GM19324 (cell line): ENCODE measurements around the gene BABAM2.

Experiments used
- ATAC-seq: cut with Tn5 transposase; IDR thresholded peaks from one replicate; pipeline ENCODE4 v1.9.1; 2021; ENCODE audit warnings: mild to moderate bottlenecking, moderate library complexity; ENCODE audit not compliant: unreplicated experiment, low FRiP score

BABAM2 gene

GRCh38 chr2:27906074-27906473 lies 15.5 kb downstream of the BABAM2 start:
- no peak for ATAC-seq

DNA sequence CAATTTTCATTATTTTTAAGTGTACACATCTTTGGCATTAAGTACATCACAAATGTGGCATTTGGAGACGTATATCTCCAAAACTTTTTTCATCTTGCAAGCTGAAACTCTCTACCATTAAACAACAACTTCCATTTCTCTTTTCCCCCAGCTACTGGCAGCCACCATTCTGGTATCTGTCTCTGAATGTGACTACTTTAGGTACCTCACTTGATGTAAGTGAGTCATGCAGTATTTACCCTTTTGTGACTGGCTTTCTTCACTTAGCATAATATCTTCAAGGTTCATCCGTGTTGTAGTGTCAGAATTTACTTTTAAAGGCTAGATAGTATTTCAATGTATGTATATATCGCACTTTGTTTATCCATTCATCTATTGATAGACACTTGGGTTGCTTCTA lies 17.0 kb downstream of the BABAM2 start:
- ATAC-seq = no peak

DNA sequence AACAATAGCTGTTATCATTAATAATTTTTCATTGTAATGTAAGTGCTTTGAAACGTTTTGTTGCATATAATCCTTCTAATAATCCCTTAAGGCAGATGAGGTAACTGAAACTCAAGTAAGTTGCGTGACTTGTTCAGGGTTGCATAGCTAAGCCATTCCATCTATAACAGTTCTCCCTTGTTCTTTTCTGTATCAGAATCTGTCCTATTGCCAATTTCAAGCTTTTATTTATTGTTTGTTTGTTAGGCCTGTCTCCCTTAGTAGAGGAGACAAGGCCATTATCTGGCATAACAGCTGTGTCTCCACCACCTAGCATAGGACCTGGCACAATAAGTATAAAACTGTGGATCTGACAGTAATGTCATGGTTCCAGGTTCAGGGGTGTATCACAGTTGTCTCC lies 19.4 kb downstream of the BABAM2 start:
- no peak for ATAC-seq

- no peak for ATAC-seq
These were observed 21.1 kb downstream of the BABAM2 start for GRCh38 chr2:27911458-27912210.

- no peak for ATAC-seq
These were observed 22.0 kb downstream of the BABAM2 start for GRCh38 chr2:27912512-27912911.

DNA sequence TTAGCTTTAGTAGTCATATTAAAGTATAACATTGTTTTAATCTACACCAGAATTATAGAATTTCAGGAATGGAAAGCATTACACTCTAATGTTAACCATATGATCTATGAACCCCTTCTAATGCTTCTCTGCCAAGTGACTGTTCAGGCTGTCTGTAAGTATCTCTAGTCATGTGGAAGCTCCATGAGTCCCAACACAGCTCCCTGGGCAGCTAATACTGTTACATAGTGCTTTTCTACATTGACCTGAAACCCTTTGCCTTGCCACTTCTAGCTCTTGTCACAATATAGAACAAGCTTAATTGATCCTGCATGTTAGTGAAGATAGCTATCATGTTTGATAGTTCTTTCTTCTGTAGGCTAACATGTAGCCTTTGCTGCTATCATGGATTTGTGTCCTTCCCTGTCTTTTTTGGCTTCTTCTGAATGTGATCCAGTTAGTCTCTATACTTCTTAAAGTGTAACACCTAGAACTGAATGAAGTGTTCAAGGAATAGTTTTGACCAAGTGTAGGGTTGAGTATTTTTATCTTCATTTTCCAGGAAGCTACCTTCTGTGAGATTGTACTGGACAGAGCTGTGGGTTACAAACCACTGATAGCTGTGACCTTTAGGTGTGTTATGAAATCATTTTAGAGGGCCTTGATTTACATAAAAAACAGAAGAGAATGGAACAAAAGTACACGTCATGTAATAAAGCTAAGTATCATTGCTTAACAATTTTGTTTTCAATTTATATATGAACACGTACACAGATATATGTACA lies 23.7 kb downstream of the BABAM2 start:
- ATAC-seq = no peak

GRCh38 chr2:27914805-27915175 lies 24.3 kb downstream of the BABAM2 start:
- no peak for ATAC-seq

DNA sequence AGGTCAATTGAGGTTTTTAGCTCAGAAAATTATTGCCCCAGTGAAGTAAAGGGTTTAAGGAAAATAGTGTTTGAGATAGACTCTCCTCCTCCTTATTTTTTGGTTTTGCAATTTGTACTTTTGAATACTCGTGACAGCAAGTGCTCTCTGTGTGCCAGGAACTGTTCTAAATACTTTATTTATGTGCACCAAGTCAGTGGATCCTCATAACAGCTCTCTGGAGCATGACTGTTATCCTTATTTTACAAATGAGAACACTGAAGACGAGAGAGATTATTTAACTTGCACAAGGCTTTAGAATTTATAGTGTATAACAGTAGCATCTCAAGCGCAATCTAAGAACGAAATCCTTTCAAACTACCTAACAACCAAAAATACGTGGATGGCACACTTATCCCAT lies 24.7 kb downstream of the BABAM2 start:
- no peak for ATAC-seq

DNA sequence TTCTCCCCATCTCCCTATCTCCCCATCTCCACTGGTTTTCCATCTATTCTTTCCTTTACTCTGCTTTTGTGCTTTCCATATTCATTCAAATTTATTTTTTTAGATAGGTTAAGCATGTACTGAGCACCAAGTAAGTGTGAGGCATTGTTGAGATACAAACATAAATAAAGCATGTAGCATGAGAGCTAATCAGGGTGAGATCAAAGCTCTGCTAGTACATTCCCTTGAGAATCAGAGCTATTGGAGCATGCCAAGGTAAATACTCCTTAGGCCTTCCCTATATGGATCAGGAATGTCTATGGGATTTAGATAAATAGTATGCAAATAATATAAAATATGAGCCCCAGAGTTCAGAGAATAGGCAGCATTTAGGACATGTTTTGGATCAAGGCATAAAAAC lies 25.3 kb downstream of the BABAM2 start:
- ATAC-seq = no peak

- no peak for ATAC-seq
These were observed 25.9 kb downstream of the BABAM2 start for GRCh38 chr2:27916293-27916995.

GRCh38 chr2:27920148-27920885 lies 29.8 kb downstream of the BABAM2 start:
- ATAC-seq = no peak

DNA sequence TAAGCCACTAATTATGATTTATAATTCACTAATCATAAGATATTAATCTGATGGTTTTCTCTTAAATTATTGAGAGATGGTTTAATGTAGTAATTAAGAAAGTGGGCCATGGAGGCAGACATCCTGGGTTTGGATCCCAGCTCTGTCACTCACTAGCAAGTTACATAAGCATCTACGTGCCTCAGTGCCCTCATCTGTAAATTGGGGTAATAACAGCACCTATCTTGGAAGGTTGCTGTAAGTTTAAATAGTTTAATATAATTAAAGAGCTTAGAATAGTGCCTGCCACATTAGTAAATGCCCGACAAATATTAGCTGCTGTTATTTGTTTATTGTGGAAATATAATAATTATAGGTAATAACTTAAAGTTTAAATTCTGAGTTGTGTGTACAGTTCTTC lies 30.9 kb downstream of the BABAM2 start:
- no peak for ATAC-seq

GRCh38 chr2:27921880-27922547 lies 31.5 kb downstream of the BABAM2 start:
- no peak for ATAC-seq

DNA sequence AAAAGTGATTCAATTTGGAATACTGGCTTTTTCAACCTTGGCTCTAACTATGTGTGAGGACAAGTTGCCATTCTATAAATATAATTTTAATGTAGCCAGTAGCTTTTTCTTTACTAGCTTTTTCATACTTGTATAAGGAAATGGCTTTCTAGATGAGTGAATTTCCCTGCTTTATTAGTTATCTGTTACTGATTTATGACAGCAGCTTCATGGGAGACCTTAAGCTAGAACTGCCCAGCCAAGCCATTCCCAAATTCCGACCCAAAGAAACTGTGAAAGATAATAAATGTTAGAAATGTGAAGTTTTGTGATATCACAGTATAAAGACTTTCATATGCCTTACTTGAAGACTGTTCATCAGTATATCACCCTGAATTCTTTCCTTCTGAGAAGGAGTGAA lies 32.3 kb downstream of the BABAM2 start:
- ATAC-seq = no peak

DNA sequence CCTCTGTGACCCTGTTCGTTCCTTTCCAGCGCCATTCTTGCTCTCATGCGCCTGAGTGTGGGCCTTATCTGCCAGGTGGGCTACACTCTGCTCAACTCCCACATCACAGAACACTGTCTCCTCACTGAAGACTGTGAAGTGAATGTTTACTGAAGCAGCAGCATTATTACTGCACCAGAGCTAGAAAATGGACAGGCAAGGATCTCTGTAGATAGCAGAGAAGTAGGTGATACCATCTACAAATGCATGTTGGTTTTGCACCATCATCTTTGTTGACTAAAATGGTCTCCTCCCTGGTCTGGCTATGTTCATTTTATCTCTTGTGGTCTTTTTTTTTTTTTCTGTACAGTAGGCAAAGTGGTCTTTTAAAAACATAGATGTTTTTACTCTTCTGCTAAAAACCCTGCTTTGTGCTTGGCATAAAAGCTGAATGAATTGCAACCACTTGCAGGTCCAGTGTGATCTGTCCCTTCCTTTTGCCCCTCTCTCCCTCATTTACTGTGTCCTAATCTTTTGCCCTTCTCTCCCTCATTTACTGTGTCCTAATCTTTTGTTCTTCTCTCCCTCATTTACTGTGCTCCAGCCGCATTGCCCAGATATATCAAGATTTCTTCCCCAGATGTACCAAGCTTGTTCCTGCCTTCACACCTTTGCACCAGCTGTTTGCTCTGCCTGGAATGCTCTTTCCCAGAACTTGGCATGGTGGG lies 35.4 kb downstream of the BABAM2 start:
- ATAC-seq = no peak

DNA sequence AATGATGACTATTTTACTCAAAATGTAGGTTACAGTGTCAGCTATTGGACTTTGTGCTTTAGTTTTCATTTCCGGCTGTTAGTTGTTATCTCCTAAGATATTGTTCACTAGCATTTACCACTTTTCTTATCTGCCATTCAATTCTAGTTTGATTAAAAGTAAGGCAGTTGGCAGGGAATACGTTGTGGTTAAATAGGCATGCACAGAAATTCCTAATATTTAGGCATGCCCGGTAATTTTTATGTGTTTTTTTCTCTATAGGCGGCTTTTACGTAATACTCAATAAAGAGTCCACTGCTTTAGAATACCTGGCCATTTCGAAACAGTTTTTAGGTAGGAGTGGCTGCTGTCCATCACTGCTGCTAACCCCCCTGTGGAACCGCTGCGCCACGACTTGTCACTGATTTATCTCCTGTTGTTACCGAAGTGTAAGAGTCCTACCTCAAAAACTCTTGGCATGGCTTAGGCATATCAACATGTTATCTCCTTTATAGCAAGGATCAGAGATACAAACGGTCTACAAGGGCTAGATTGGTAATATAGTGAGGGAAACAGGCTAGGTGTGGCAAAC lies 39.5 kb downstream of the BABAM2 start:
- no peak for ATAC-seq

DNA sequence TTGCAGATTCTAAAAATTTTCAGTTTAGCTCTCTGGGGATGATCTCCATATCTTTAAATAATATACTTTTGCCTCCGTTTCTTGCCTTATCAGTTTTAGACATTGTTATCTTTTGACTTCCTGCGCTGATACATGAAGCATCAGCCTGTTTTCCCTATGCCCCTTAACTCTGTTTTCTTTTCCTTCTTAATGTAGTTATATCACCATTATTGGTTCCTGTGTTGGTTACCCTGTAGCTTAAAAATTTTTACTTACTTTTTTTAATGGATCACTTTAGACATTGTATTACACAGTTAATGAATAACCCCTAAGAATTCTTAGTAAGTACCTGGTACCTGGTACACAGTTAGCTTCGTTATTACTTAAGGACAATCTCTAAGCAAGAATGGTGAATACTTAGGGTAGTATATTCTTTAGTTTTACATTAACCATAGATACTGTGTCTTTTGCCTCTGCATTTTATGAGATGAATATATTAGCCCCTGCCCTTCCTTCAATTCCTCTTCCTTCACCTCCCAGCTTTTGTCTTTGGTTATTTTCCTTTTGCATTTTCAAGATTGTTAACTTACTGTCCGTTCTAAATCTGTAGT lies 40.9 kb downstream of the BABAM2 start:
- ATAC-seq = no peak

DNA sequence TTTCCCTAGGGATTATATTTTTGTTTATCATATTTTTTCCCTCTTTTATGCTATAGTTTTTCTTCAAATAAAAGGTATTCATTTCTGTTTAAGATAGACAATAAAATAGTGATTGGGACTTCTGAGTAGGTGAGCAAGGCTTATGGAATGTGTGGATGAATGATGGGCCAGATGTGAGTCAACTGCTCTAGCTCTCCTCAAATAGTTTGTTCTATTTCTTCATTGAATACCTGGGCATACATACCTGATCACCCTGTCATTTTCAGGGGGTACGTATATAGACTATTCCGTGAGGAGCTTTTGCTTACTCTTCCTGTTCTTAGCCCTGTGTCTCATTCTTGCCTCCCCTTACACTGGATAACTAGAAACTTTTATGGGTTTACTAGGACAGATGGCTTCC lies 41.9 kb downstream of the BABAM2 start:
- no peak for ATAC-seq

DNA sequence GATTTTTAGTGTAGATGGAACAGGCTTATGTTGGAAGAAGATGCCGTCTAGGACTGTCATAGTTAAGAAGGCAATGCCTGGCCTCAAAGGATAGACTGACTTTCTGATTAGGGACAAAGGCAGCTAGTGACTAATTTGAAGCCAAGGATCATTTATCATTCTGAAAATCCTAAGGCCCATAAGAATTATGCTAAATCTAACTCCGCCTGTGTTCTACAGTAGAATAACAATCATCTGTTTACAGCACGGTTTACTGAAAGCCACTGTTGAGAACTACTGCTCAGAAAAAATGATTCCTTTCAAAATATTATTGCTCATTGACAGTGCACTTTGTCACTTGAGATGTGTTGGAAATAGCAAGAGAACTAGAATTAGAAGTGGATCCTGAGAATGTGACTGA lies 44.5 kb downstream of the BABAM2 start:
- no peak for ATAC-seq
